Uterus (tissue), 4 donors: ENCODE measurements around the gene PLXNC1. TPM values are rescaled to one million over a fixed set of nuclear protein-coding genes. Genes with fewer than 3 reads are reported as not detected.

Experiments used
- DNase-seq, 2 donors: peaks; one replicate each; pipeline ENCODE4 v3.0.0-alpha.2; 2019 to 2020
- H3K27ac ChIP-seq, 2 donors: fragments of 200-600 bp; sonication (generic); 1 replicate in 1 of 2; 2 replicates in 1 of 2; pipeline ENCODE4 v1.5.1; 2016 to 2018
- H3K27me3 ChIP-seq, 2 donors: fragments of 200-600 bp; sonication (generic); one replicate each; pipeline ENCODE4 v1.5.1; 2018 to 2019; ENCODE audit warnings: control low read depth in 1 of 2
- H3K36me3 ChIP-seq, 2 donors: fragments of 200-600 bp; sonication (generic); one replicate each; pipeline ENCODE4 v1.5.1; 2019; ENCODE audit warnings: control low read depth in 1 of 2
- H3K4me1 ChIP-seq, 2 donors: fragments of 200-600 bp; sonication (generic); one replicate each; pipeline ENCODE4 v1.5.1; 2018 to 2019; ENCODE audit warnings: control low read depth in 1 of 2
- H3K4me3 ChIP-seq, 2 donors: fragments of 200-600 bp; sonication (generic); 1 replicate in 1 of 2; 2 replicates in 1 of 2; pipeline ENCODE4 v1.5.1; 2018 to 2019; ENCODE audit warnings: mild to moderate bottlenecking in 1 of 2
- H3K9me3 ChIP-seq, 2 donors: fragments of 200-600 bp; sonication (generic); one replicate each; pipeline ENCODE4 v1.5.1; 2019; ENCODE audit warnings: control low read depth in 1 of 2
- POLR2A ChIP-seq, 2 donors: fragments of 450-650 bp; IDR thresholded peaks; one replicate each; pipeline ENCODE4 v1.6.1; 2016; ENCODE audit warnings: antibody characterized with exemption in 2 of 2, mild to moderate bottlenecking in 1 of 2, moderate library complexity in 1 of 2
- intact Hi-C: fragments of 100-400 bp; cut with DNase I; formaldehyde crosslinking; loops from one replicate; pipeline ENCODE4 v1.15.1; 2023; ENCODE audit warnings: low total_unique reads
- total RNA-seq, 4 donors: library from RNA; depleted of rRNA in 3 of 4; stranded (reverse); fragments of >200 nt in 3 of 4; gene quantifications; one replicate each; pipeline versions ENCODE4 v1.1.0 to v1.2.4, GENCODE V29; 2014 to 2023
- TF ChIP-seq, protein P1 (sequence below), 4 experiments: fragments of 200-600 bp in 2 of 4; fragments of 450-650 bp in 2 of 4; sonication (generic) in 2 of 4; IDR thresholded peaks; one replicate each; pipeline ENCODE4 v1.5.1; 2016 to 2019; ENCODE audit warnings: antibody characterized with exemption in 4 of 4, mild to moderate bottlenecking in 2 of 4, moderate library complexity in 1 of 4
- donor health status: DM: yes; HTN: yes; CAD: no.

The PLXNC1 gene
- total RNA-seq, 4 donors from 2014 or later, result 11.6 to 23.8 (median 16.3) TPM

- H3K27ac ChIP-seq, result no peak overlapping the region
- H3K9me3 ChIP-seq, result no peaks in the 10 kb centered on the region
- intact Hi-C loops, result no loop called here
- TF ChIP-seq POLR2A (IDR thresholded peaks at IDR 0.05), result no peak
- TF ChIP-seq, protein P1, sequence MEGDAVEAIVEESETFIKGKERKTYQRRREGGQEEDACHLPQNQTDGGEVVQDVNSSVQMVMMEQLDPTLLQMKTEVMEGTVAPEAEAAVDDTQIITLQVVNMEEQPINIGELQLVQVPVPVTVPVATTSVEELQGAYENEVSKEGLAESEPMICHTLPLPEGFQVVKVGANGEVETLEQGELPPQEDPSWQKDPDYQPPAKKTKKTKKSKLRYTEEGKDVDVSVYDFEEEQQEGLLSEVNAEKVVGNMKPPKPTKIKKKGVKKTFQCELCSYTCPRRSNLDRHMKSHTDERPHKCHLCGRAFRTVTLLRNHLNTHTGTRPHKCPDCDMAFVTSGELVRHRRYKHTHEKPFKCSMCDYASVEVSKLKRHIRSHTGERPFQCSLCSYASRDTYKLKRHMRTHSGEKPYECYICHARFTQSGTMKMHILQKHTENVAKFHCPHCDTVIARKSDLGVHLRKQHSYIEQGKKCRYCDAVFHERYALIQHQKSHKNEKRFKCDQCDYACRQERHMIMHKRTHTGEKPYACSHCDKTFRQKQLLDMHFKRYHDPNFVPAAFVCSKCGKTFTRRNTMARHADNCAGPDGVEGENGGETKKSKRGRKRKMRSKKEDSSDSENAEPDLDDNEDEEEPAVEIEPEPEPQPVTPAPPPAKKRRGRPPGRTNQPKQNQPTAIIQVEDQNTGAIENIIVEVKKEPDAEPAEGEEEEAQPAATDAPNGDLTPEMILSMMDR (IDR thresholded peaks at IDR 0.05), result no peak
- no peaks in the 10 kb centered on the region for H3K4me1 ChIP-seq
- no peak for DNase-seq
- no peaks in the 10 kb centered on the region for H3K27me3 ChIP-seq
- no peaks in the 10 kb centered on the region for H3K36me3 ChIP-seq
- H3K4me3 ChIP-seq, result no peak overlapping the region
These were observed 32.2 kb upstream of the PLXNC1 start for GRCh38 chr12:94116191-94116590.

DNA sequence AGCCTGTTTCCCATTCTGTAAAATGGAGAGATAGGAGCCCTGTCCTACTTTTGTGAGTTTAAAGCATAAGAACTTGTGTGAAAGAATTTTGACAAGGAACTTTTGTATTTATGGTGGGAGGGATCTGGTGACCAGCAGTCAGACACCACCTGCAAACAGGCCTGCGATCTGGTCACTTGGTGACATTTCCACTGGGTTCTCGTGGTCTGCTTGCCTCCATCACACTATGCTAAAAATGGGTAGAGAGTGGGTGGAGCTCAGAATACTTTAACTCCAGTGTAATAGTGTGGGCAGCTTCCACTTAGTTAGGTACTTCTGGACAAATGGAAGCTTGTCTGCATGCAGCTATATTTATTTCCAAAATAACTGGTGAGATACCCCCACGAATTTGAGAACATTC is 26.5 kb upstream of the PLXNC1 start:
- Histone ChIP-seq H3K27ac (no peak overlapping the region), H3K4me3 (no peak overlapping the region), H3K36me3 (no peaks in the 10 kb centered on the region), H3K27me3 (no peaks in the 10 kb centered on the region), H3K9me3 (no peaks in the 10 kb centered on the region), H3K4me1 (no peaks in the 10 kb centered on the region)
- DNase-seq, result no peak
- TF ChIP-seq POLR2A (IDR thresholded peaks at IDR 0.05), result no peak
- TF ChIP-seq, protein P1 (IDR thresholded peaks at IDR 0.05), result no peak
- intact Hi-C loops, result no loop called here

GRCh38 chr12:94122591-94122990 is 25.8 kb upstream of the PLXNC1 start:
- no peaks in the 10 kb centered on the region for H3K9me3 ChIP-seq
- no peaks in the 10 kb centered on the region for H3K4me1 ChIP-seq
- DNase-seq, result no peak
- H3K27ac ChIP-seq, result no peak overlapping the region
- no peak for TF ChIP-seq POLR2A (IDR thresholded peaks at IDR 0.05)
- TF ChIP-seq, protein P1 (IDR thresholded peaks at IDR 0.05), result no peak
- H3K4me3 ChIP-seq, result no peak overlapping the region
- intact Hi-C loops, result no loop called here
- no peaks in the 10 kb centered on the region for H3K36me3 ChIP-seq
- H3K27me3 ChIP-seq, result no peaks in the 10 kb centered on the region

DNA sequence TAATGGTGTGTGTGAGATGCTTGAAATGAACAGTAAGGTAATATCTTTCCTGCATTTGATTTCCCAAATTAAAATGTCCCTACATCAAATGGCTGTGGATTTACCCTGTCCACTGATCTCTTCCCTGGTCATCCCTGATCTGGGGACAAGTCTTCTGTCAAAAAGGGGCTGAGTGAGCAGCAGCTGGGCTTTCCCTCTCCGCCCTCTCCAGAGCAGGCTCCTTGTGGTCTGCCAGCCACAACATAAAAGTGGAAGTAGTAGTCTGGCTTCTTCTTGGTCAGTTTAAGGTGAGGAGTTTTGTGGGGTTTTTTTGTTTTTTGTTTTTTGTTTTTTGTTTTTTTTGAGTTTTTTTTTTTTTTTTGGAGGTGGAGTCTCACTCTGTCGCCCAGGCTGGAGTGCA is 25.2 kb upstream of the PLXNC1 start:
- H3K36me3 ChIP-seq, result no peaks in the 10 kb centered on the region
- no peaks in the 10 kb centered on the region for H3K4me1 ChIP-seq
- H3K27ac ChIP-seq, result no peak overlapping the region
- H3K4me3 ChIP-seq, result no peak overlapping the region
- H3K27me3 ChIP-seq, result no peaks in the 10 kb centered on the region
- intact Hi-C loops, result no loop called here
- no peak for DNase-seq
- no peaks in the 10 kb centered on the region for H3K9me3 ChIP-seq
- no peak for TF ChIP-seq POLR2A (IDR thresholded peaks at IDR 0.05)
- TF ChIP-seq, protein P1 (IDR thresholded peaks at IDR 0.05), result no peak

DNA sequence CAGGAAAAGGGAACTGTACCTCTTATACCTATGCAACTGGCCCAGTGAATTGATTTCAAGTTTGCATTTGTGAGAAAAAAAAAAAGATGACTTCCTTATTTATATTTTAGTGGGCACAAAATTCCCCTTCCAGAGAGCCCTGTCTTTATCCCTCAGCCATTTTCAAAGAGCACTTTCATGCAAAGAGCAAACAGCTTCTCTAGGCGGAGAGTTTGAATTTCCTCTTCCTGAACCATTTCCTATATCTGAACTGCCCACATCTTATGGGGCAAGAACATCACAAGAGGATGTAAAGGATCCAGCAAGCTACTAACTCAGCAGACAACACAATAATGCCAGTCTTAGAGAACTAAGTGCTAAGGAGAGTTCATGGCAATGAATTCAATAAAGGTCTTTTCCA is 22.3 kb upstream of the PLXNC1 start:
- H3K27ac ChIP-seq, result no peak overlapping the region
- no peaks in the 10 kb centered on the region for H3K4me1 ChIP-seq
- no peak for DNase-seq
- intact Hi-C loops, result no loop called here
- no peak overlapping the region for H3K4me3 ChIP-seq
- no peaks in the 10 kb centered on the region for H3K9me3 ChIP-seq
- TF ChIP-seq POLR2A (IDR thresholded peaks at IDR 0.05), result no peak
- TF ChIP-seq, protein P1 (IDR thresholded peaks at IDR 0.05), result no peak
- no peaks in the 10 kb centered on the region for H3K36me3 ChIP-seq
- H3K27me3 ChIP-seq, result peaks cover 0 to 4% of the 10 kb centered on the region in 2 donors
